ENCODE measurements around the gene NR4A3.

- TF ChIP-seq HBP1 (CRISPR knock-in tag; IDR thresholded peaks at IDR 0.05; ENCODE audit: low read depth) (no peak), EP300 (IDR thresholded peaks at IDR 0.05; ENCODE audit: low read depth in 2 of 2, low read length in 2 of 2) (no peak), EP300 (CRISPR knock-in tag; IDR thresholded peaks at IDR 0.05; ENCODE audit: borderline replicate concordance) (no peak), RAD21 (CRISPR knock-in tag; IDR thresholded peaks at IDR 0.05) (no peak), ZNF24 (IDR thresholded peaks at IDR 0.05) (no peak), ZNF552 (CRISPR knock-in tag; IDR thresholded peaks at IDR 0.05; ENCODE audit: borderline replicate concordance) (no peak), POLR2A (IDR thresholded peaks at IDR 0.05; ENCODE audit: insufficient read depth in 1 of 2, low read depth in 2 of 2, low read length in 2 of 2) (no peak), FOSL1 (CRISPR knock-in tag; IDR thresholded peaks at IDR 0.05; ENCODE audit: borderline replicate concordance) (no peak), BHLHE40 (IDR thresholded peaks at IDR 0.05; ENCODE audit: low read length) (no peak), ZNF362 (CRISPR knock-in tag; IDR thresholded peaks at IDR 0.05; ENCODE audit: borderline replicate concordance) (no peak), AFF4 (CRISPR knock-in tag; IDR thresholded peaks at IDR 0.05) (no peak)
Observed at GRCh38 chr9:99832558-99832864, 10.8 kb downstream of the NR4A3 start.

All from HepG2 (cell line).